Activated CD4-positive, CD25-positive, alpha-beta regulatory T cell treated with anti-CD3 and anti-CD28 coated beads, Interleukin-2, amount 50 U/mL, for 16 hours (primary cell): Measurements from ENCODE around the gene BRME1.
"Not testable (repeated sequence)": the region's sequence is repeated elsewhere in the genome, so short reads cannot be mapped to it uniquely, and the experiment has no call there.

ENCODE experiments used
- DNase-seq: peaks from one replicate; pipeline ENCODE4 v3.0.0-alpha.2; 2020; ENCODE audit warnings: low read depth, low spot score

The BRME1 gene

DNA sequence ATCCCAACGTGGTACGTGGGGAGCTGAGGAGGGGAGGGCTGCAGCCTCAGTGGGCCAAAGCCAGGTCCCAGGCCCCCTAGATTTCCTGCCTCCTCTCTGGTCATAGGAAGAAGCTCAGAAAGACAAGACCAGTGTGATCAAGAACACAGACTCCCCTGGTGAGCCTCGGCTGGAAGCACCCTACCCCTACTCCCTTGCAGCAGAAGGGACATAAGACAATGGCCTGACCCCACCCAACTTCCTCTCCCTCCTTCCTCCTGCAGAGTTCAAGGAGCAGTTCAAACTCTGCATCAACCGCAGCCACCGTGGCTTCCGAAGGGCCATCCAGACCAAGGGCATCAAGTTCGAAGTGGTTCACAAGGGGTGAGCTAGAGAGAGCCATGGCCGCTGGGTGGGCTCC, 20.8 kb upstream of the BRME1 start:
- no peak for DNase-seq

DNA sequence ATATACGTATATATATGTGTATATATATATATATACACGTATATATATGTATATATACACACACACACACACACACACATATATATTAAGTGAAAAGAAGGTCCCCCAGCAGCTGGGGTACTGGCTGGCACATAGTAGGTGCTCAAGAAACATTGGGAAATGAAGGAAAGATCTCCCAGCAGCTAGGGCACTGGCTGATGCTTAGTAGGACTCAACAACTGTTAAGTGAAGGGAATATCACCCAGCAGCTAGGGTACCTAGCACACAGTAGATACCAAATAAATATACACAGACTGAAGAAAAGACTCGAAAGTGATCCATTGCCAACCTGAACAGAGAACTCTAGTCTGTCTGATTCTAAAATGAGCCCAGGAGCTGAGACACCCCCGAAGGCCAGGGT, 20.1 kb upstream of the BRME1 start:
- no peak for DNase-seq

DNA sequence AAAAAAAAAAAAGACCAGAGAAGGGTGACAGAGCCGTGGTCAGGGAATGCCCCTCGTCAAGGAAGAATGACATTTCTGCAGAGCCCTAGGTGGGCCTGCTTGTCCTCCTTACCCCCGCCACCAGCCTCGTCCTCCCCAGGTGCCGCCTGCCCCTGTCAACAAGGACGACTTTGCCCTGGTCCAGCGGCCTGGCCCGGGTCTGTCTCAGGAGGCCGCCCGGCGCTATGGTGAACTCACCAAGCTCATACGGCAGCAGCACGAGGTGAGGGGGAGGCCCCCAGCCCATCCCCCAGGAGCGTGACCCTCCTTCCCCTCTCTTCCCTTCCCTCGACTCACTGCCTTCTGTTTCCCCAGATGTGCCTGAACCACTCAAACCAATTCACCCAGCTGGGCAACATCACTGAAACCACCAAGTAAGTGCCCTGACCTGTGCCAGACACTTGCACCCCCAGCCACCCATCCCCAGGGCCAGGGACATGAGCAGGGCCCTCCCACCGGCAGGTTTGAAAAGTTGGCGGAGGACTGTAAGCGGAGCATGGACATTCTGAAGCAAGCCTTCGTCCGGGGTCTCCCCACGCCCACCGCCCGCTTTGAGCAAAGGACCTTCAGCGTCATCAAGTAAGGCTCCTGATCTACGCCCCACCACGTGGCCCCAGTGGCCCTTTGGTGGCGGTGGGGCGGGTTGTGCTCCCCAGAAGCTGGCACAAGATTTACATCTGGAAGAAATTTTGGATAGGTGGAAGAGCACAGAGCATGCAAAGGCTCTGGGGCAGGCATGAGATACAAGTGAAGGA, 17.5 kb upstream of the BRME1 start:
- no peak for DNase-seq

DNA sequence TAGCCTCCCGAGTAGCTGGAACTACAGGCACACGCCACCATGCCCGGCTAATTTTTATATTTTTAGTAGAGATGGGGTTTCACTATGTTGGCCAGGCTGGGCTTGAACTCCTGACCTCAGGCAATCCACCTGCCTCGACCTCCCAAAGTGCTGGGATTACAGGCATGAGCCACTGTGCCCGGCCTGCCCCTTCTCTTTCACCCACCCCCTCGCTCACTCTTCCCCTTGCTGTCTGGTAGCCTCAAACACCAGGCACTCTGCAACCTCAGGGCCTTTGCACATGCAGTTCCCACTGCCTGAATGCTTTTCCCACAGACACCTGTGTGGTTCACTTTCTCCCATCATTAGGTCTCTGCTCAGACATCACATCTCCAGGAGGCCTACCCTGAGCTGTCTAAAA, 16.2 kb upstream of the BRME1 start:
- DNase-seq = not testable (repeated sequence)

DNA sequence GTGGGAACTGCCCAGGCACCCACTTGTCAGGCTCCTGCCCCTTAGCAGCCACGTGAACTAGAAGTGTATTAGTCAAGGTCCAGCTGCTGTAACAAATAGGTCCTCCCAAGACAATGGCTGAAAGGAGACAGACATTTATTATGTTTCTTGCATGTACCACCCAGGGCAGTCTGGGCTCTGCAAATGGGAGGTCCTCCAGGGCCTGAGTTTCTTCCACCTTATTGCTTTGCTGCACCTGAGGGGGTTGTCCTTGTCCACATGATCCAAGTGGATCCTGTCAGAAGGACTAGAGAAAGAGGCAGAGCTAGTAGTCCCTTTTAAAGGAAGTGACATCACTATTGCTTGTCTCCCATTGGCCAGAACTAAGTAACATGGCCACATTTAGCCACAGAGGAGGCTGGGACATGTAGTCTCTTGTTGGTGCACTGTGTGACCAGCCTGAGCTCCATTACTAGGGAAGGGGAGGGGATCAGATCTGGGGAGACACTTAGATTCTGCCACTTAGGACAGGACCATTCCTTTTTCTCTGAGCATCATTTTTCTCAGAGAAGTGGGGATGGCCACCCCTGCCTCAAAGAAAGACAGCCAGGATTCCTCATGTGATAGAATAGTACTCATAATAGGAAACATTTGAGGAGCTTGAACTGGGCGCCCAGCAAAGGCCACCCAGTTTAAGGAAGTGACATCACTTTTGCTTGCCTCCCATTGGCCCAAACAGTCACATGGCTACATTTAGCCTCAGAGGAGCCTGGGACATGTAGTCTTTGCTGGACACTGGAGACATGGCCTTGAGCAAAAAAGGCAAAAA, 15.2 kb upstream of the BRME1 start:
- no peak for DNase-seq

DNA sequence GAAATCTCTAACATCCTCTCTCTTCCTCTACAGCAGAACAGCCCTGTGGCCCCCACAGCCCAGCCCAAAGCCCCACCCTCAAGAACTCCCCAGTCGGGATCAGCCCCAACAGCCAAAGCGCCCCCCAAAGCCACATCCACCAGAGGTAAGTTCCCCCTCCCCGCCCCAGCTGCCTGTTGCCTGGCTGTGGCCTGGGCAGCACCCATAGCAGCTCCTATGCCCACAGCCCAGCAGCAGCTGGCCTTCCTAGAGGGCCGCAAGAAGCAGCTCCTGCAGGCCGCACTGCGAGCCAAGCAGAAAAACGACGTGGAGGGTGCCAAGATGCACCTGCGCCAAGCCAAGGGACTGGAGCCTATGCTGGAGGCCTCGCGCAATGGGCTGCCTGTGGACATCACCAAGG, 14.6 kb upstream of the BRME1 start:
- DNase-seq = no peak

DNA sequence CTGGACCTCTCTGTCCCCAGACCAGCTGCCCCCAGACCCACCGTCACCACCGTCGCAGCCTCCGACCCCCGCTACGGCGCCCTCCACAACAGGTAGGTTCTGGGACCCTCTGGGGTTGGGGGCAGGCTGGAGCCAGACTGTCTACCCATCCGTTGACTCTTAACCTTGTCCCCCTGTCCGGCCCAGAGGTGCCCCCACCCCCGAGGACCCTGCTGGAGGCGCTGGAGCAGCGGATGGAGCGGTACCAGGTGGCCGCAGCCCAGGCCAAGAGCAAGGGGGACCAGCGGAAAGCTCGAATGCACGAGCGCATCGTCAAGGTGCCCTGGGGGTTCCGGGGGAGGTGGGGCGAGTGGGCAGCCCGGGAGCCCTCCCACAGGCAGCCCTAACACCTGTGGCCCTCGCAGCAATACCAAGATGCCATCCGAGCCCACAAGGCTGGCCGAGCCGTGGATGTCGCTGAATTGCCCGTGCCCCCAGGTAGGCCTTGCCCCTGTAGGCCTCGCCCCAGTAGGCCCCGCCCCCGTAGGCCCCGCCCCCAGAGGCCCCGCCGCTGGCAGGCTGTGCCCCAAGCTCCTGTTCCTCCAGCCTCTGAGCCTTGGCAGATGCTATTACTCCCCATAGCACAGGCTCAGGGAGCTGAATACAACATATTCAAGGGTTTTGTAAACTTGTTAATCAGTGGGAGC, 13.0 kb upstream of the BRME1 start:
- DNase-seq = no peak

DNA sequence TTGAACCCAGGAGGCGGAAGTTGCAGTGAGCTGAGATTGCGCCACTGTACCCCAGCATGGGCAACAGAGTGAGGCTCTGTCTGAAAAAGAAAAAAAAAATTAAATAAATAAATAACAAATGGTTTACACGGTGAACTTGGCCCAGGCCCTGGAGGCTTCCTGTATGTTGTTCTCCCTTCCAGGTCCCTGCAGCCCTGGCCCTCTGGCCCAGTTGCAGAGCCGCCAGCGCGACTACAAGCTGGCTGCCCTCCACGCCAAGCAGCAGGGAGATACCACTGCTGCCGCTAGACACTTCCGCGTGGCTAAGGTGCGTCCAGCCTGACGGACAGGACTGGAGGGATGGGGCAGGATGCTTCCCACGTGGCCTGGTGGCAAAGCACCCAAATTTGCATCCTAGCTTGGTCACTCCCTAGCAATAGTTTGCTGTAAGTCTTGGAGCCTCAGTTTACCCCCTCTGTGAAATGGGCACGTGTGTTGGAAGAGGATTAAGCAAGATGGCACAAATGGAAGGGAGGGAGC, 12.0 kb upstream of the BRME1 start:
- no peak for DNase-seq

DNA sequence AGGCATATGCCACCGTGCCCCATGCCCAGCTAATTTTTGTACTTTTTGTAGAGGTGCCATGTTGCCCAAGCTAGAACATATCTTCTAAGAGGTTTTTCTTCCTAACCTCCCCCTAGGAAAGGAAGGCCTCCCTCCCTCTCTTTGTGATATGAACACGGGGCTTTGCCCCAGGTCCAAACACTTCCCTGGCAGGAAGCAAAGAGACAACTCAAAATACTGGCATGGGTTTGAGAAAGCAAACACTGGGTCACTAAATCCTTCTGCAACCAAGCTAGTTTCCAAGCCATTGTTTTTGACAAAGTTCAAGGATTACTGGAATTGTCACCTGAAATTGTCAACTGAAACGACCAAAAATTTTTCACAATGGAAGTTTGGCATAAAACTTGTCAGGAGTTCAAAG, 8.9 kb upstream of the BRME1 start:
- no peak for DNase-seq

DNA sequence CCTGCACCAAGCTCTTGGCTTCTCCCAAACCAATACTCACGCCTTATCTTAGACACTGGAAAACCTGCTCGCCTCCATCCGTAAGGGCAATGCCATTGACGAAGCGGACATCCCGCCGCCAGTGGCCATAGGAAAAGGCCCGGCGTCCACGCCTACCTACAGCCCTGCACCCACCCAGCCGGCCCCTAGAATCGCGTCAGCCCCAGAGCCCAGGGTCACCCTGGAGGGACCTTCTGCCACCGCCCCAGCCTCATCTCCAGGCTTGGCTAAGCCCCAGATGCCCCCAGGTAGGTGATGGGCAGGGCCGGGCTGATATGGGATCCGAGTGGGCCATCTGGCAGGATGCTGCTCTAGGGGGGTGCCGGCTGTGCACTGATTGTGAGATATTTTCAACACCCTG, 7.4 kb upstream of the BRME1 start:
- no peak for DNase-seq

DNA sequence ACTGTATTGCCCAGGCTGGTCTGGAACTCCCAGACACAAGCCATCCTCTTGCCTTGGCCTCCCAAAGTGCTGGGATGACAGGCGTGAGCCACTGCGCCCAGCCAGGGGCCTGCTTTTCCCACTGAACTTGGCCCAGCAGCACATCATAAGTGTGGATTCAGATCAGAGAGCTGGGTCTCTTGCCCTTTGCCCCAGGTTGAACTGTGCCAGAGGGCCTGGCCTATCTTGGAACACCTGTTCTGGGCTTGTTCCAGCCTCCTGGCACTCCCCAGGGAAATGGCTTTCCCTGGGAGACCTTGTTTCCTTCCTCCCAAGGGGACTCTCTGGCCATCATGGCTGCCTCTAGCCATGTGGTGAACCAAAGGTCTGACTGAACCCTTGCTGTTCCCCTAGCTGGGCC, 3.5 kb upstream of the BRME1 start:
- DNase-seq = no peak

DNA sequence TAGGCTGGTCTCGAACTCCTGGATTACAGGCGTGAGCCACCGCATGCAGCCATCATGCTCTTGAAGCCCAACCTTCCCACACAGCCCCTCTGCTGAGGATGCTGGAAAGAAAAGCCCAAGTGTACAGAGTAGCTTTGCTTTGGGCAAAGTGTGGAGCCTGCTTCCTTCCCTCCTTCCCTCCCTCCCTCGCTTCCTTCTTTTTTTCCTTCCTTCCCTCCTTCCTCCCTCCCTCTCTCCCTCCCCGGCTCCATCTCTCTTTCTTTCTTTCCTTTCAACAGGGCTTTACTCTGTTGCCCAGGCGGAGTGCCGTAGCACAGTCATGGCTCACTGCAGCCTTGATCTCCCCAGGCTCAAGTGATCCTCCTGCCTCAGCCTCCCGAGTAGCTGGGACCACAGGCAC, 2.8 kb upstream of the BRME1 start:
- no peak for DNase-seq

DNA sequence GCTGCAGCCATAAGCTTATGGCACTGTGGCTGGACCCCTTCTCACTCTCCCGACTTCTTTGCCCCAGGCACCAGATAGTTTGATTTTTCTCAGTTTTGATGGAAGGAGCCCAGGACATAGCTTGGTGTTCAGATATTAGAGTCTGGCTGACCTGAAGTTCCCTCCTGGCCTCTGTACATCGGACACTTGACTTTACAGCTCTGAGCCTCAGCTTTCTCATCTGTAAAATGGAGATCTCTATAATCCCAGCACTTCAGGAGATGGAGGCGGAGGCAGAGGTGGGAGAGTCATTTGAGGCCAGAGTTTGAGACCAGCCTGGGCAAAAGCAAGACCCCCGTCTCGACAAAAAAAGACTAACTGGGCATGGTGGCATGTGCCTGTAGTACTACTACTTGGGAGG, 993 bp upstream of the BRME1 start:
- DNase-seq = no peak

DNA sequence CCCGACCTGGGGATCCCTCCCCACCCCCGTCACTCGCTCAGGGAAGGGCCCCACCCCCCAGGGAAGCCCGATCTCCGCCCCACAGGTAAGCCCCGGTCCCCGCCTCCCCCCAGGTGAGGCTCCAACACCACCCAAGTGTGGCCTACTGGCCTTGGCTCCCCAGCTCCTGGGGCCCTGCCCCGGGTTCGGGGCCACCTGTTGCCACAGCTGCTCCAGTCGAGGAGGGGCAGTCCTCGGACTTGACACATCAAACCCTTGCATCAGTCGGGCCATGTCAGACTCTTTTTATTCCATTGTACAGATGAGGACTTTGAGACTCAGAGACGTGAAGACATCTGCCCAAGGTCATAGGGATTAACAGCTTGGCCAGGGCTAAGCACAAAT, 596 bp upstream of the BRME1 start:
- DNase-seq = no peak

DNA sequence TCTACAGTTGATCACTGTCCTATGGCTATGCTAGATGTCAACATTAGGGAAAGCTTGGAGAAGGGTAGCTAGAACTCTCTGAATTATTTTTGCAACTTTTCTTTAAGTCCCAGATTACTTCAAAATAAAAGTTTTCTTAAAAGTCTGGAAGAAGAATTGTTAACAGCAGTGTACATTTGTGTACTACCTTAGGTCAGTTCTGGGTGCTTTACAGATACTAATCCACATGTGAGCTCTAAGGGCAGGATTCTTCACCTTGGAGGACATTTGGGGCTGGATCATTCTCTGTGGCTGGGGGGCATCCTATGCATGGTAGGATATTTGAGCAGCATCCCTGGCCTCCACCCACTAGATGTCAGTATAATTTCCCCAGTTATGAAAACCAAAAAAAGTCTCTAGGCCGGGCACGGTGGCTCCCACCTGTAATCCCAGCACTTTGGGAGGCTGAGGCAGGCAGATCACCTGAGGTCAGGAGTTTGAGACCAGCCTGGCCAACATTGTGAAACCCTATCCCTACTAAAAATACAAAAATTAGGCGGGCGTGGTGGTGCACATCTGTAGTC, 2.8 kb downstream of the BRME1 start:
- no peak for DNase-seq

DNA sequence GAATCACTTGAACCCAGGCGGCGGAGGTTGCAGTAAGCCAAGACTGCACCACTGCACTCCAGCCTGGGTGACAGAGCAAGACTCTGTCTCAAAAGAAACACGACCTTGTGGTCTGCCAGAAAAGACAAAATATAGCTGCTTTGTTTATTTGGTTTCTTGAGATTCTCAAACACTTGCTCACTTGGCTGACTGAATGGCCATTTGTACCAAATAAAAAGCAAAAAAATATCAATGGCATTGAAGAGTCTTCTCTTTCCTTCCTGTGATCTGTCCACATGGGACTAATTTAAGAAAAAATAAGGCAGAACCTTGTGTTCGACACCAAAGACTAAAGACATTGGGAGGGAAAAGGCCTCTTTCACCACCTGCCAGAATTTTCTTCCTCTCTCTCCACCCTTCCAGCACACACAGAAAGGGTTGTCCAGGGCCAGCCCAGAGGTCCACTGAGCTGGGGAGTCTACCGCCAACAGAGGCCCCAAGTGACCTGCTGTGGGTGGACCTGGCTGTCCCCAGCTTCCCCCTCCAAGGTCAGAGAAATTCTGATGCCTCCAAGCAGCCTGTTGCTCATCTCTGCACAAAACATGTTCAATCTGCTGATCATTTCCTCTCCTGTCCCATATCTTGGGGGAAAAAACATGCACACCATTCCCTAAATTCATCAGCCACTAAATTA, 5.9 kb downstream of the BRME1 start:
- no peak for DNase-seq

DNA sequence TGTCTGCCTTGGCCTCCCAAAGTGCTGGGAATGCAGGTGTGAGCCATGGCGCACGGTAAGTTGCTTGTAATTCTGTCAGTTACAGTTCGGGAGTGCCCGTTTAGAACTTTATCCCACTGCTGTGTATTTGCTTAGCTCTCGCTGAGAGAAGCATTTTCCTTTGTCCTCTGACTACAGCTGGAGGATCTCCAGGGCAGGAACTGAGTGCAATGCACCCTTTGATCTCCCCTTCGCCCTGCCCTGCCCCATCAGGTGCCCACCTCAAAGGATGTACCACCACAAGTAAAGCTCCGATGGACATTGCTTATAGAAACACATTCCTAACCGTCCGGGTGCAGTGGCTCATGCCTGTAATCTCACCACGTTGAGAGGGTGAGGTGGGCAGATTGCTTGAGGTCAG, 6.5 kb downstream of the BRME1 start:
- no peak for DNase-seq

DNA sequence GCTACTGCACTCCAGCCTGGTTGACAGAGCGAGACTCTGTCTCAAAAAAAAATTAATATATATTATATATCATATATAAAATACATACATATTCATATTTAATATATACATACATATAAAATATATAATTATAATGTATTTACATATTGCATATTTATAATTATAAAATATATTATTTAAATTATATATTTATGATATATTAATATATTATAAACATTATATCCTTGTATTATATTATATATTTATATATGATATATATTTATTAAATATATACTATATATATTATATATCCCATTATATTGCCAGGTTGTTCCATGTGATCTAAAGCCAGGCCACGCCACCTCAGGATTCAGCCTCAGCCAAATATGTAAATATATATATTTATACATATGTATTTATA, 9.7 kb downstream of the BRME1 start:
- DNase-seq = no peak

DNA sequence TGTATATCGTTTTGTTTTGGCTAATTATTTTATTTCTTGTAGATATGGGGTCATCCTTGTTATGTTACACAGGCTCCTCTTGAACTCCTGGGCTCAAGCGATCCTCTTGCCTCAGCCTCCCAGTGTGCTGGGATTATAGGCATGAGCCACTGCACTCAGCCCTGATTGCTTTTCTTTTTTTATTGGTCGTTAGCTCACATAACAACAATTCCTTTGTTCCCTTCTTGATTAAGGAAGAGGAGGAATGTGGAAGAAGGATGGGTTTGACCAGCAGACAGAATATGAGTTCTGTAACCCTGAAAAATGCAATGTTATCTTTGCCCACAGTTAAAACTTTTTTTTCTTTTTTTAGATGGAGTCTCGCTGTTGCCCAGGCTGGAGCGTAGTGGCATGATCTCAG, 11.4 kb downstream of the BRME1 start:
- no peak for DNase-seq

DNA sequence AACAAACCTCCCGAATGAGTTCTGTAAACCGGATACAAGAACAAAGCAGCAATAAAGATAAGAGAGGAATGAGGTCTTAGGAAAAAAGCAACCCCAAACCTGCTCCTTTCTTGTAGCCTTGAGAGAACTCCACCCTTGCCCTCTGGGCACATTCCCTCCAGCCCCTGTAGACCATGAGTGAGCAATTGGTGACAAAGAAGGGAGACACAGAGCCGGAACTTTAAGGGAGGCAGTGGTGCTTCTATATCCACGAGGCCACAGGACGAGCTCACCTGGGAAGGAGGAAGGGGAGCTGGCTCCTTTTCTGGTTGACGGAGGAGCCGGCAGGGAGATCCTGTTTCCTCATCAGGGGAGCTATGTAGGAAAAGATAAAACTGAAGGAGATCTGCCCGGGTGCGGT, 13.0 kb downstream of the BRME1 start:
- DNase-seq = no peak

DNA sequence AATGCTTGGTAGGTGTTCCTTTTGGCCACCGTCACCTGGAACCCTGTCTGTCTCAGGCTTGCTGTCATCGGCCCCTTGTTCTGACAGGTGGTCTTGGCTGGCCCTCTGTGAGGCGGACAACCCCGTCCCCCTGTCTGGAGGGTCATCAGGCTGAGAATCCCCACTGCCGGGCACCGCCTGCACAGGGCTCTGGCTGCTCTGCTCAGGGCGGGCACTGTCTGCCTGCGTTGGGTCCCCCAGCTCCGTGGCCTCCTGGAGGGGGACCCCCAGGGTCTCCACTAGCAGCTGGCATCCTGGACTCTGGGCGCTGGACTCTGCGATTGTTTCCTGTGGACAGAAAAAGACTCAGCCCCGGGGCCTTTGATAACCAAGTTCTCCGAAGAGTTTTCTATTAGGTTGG, 15.8 kb downstream of the BRME1 start:
- DNase-seq = no peak

DNA sequence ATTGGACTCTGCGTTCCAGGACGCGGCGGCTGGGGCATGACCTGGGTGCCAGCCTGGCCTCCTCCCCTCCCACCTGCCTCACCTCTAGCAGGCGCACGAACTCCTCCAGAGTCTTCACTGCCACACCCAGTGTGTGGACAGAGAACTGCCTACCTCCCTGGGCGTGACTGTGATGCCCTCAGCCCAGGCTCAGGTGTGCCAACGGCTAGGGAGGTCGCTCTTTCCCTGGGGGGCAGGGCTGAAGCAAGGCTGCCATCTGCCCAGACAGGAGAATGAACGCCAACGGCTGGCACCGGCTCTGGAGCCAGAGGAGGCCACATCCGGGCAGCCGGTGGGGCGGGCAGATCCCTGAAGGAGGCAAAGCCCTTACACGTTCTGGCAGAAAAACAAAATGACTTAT, 17.6 kb downstream of the BRME1 start:
- no peak for DNase-seq
